Measurements from ENCODE around the gene FGF5.
A peak's percentile ranks its signal among the peaks of the same experiment; 100 is the strongest.

Gene FGF5, protein sequence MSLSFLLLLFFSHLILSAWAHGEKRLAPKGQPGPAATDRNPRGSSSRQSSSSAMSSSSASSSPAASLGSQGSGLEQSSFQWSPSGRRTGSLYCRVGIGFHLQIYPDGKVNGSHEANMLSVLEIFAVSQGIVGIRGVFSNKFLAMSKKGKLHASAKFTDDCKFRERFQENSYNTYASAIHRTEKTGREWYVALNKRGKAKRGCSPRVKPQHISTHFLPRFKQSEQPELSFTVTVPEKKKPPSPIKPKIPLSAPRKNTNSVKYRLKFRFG

DNA sequence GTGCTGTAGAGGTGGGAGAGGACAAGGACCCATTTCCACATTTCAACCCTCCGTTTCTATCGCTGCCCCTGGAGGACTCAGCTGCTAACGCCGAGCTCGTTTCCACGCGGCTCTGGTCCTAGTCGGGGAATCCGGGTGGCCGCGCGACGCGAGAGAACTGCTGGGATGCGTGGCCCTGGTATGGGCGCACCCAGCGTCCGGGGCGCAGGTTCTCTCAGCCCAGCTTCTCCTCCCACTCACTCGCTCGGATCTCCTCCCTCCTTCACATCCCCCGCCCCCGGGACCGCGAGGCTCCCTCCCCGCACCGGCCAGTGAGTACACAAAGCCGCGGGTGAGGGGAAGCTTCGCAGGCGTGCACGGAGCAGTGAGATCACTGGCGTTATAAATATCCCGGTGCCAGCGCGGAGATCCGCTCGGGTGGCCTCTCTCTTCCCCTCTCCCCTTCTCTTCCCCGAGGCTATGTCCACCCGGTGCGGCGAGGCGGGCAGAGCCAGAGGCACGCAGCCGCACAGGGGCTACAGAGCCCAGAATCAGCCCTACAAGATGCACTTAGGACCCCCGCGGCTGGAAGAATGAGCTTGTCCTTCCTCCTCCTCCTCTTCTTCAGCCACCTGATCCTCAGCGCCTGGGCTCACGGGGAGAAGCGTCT is at the start of gene FGF5:
FGF5 (plus strand) TSS at position 412 of the 649 bp plus-strand sequence; CDS start at position 573, 161 bp downstream.
- Mint-ChIP-seq H3K9me3 (ENCODE audit: low read depth) (no peaks in the 10 kb centered on the region), H3K27ac (no peak within 1 kb of the TSS), H3K36me3 (no peaks in the 10 kb centered on the region), H3K4me3 (peak within 1 kb of the TSS; percentile 88), H3K4me1 (ENCODE audit: low read depth) (peaks cover 40% of the 10 kb centered on the region), H3K27me3 (peaks cover 51% of the 10 kb centered on the region)

DNA sequence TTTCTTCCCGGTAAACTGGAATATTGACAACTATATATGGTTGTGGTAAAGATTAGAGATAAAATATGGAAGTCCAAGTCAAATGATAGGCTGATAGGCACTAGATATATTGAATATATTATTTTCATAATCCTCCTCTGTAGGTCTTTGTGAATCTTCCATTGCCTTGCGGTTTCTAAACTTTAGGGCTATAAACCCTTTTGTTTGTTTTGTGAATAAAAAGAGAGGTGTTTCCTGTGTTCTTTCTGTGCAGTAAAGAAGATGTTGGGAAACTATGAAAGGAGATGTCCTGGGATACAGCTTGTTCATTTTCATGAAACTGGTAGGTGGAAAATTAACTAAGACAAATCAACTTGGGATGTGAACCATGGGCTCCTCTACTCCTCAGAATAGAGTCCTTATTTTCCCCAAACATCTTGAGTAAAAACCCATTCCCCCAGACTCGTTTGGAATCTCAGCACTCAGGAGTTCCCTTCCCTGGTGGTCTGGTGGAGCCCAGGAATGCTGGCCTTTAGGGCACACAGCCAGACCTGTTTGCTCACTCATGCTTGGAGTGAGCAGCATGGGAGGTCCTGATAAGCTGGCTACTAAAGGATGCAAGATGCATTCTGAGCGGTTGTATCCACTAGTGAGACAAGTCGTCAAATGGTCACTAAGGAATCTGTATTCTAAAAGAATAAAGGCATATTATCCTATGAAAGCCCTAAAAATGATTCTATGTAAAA is 47.0 kb upstream of the FGF5 start:
- Mint-ChIP-seq H3K36me3 (no peaks in the 10 kb centered on the region), H3K4me3 (no peak overlapping the region), H3K27me3 (peaks cover 12% of the 10 kb centered on the region), H3K27ac (no peak overlapping the region), H3K4me1 (ENCODE audit: low read depth) (no peaks in the 10 kb centered on the region), H3K9me3 (ENCODE audit: low read depth) (no peaks in the 10 kb centered on the region)

DNA sequence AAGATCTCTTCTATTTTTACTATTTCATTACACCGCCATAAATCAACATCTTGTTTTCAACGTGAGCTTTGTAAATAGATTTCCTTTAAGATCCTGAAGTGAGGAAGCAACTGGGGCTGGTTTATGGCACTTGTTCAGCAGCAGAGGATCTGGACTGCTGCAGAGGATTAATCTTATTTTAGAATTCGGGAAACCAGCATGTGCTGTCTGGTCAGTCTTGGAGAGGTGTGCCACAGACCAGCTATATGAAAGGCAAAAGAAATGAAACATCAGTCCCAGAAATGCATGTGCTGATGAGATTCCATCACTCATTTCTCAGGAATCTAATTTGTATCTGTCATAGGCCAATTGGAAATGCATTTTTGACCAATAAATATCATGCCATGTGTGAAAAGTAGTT is 45.8 kb upstream of the FGF5 start:
- H3K9me3 Mint-ChIP-seq (ENCODE audit: low read depth) = no peaks in the 10 kb centered on the region
- no peaks in the 10 kb centered on the region for H3K4me1 Mint-ChIP-seq (ENCODE audit: low read depth)
- no peaks in the 10 kb centered on the region for H3K36me3 Mint-ChIP-seq
- H3K27me3 Mint-ChIP-seq = peaks cover 12% of the 10 kb centered on the region
- no peak overlapping the region for H3K4me3 Mint-ChIP-seq
- H3K27ac Mint-ChIP-seq = no peak overlapping the region

DNA sequence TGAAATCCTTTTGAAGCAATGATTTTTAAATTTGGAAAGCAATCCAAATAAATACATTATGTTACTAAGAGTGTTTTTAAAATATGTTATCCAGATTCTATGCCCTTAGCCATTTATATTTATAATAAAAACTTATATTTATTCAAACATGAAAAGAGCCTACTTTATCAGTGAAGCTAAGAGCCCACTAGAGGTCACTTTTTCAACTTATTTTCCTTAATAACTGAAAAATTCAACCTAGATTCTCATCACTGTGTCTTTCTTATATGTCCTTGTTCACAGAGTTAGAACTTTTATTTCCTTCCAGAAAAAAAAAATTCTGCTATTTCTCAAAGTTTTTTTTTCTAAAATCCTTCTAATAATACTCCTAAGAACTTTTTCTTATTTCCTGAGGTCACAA is 45.3 kb upstream of the FGF5 start:
- no peak overlapping the region for H3K4me3 Mint-ChIP-seq

DNA sequence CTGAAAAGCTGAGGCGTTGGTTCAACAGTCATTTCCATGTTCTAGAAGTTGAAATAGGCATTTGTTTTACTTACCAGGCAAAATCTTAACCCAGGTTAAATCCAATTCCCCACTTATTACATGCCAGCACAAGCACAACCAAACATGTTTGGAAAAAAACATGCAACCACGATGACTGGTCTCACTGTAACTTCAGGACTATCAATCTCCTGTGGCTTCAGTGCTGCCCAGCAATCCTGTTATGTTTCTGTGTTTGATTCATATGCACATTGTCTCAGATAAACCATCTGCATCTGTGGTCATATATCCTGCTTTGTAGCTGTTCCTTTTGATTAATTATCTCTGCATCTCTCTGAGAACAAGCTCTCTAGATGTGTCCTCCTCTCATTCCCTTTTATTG is 40.9 kb upstream of the FGF5 start:
- H3K27me3 Mint-ChIP-seq = peaks cover 7% of the 10 kb centered on the region
- no peaks in the 10 kb centered on the region for H3K36me3 Mint-ChIP-seq
- H3K4me3 Mint-ChIP-seq = no peak overlapping the region
- no peaks in the 10 kb centered on the region for H3K4me1 Mint-ChIP-seq (ENCODE audit: low read depth)
- no peak overlapping the region for H3K27ac Mint-ChIP-seq
- no peaks in the 10 kb centered on the region for H3K9me3 Mint-ChIP-seq (ENCODE audit: low read depth)

More for the DNA sequence above, 45.3 kb upstream of the FGF5 start:
- no peak overlapping the region for H3K27ac Mint-ChIP-seq
- no peaks in the 10 kb centered on the region for H3K9me3 Mint-ChIP-seq (ENCODE audit: low read depth)
- peaks cover 12% of the 10 kb centered on the region for H3K27me3 Mint-ChIP-seq
- H3K4me1 Mint-ChIP-seq (ENCODE audit: low read depth) = no peaks in the 10 kb centered on the region
- H3K36me3 Mint-ChIP-seq = no peaks in the 10 kb centered on the region

DNA sequence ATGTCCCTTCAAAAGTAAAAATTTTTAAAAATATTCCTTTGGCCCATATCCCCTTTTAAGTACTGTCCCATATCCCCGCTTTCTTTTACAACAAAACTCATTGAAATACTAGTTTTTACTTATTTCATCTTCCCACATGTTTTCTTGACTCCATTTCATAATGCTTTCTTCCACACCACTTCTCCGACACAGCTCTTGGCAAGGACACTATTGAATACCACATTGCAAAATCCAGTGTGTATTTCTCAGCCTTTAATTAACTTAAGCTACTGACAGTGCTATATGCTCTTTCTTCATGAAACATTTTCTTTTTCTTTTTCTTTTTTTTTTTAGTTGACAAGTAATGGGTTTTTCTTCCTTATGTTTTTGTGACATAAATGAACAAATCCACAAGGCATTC is 40.4 kb upstream of the FGF5 start:
- H3K27ac Mint-ChIP-seq = no peak overlapping the region
- H3K4me3 Mint-ChIP-seq = no peak overlapping the region
- H3K9me3 Mint-ChIP-seq (ENCODE audit: low read depth) = no peaks in the 10 kb centered on the region
- no peaks in the 10 kb centered on the region for H3K4me1 Mint-ChIP-seq (ENCODE audit: low read depth)
- peaks cover 7% of the 10 kb centered on the region for H3K27me3 Mint-ChIP-seq
- no peaks in the 10 kb centered on the region for H3K36me3 Mint-ChIP-seq

DNA sequence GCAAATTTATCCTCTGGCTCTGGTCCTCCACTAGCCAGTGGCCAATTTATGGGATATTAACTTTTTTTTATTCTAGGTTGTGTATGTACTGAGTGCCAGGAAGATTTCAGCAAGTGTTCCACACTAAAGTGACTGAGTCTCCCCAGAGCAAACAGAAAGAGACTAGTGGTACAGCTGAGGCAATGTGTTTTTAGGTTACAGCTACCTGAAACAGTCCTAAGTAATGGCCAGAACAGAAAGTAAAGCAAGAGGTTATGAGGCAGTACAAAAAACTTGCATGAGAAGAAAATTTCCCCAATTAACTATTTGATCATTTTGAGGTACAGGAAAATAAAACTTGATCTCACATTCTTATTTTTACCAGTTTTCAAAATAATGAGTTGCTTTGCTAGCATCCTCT is 38.0 kb upstream of the FGF5 start:
- no peaks in the 10 kb centered on the region for H3K4me1 Mint-ChIP-seq (ENCODE audit: low read depth)
- no peak overlapping the region for H3K4me3 Mint-ChIP-seq
- peaks cover 5% of the 10 kb centered on the region for H3K27me3 Mint-ChIP-seq
- H3K27ac Mint-ChIP-seq = no peak overlapping the region
- no peaks in the 10 kb centered on the region for H3K9me3 Mint-ChIP-seq (ENCODE audit: low read depth)
- no peaks in the 10 kb centered on the region for H3K36me3 Mint-ChIP-seq

DNA sequence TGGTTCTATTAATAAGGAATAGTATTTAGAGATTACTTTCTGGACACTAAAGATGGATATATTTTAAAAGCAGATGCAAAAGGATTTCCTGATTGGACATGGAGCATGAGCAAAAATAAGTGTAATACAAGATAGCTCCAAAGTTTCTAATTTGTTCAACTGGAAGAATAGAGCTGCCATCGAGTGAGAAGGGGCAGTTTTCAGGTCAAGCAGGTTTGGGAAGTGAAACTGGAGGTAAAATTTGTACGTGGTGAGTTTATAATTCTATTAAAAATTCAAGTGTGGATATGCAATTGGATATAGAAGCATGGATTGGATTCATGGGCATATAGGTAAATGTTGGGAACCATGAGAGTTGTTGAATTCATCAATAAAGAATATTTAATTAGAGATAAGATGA is 37.3 kb upstream of the FGF5 start:
- H3K9me3 Mint-ChIP-seq (ENCODE audit: low read depth) = no peaks in the 10 kb centered on the region
- H3K27ac Mint-ChIP-seq = no peak overlapping the region
- H3K4me1 Mint-ChIP-seq (ENCODE audit: low read depth) = no peaks in the 10 kb centered on the region

DNA sequence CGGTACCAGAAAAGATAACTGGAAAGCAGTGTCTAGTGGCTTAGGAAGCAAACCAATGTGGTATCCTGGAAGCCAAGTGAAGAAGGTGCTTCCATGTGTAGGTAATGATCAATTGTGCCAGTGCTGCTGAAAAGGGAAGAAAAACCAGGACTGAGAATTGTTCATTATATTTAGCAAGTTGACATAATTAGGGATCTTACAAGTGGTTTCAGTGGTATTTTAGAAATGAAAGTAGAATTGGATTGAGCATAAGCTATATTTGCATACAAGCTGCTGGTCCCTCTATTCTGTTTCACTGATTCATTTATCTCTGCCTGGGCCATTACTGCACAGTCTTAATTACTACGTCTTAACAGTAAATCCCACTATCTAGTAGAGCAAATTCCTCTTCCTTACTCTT is 36.9 kb upstream of the FGF5 start:
- Mint-ChIP-seq H3K4me1 (ENCODE audit: low read depth) (no peaks in the 10 kb centered on the region), H3K27me3 (peaks cover 5% of the 10 kb centered on the region), H3K27ac (no peak overlapping the region), H3K4me3 (no peak overlapping the region), H3K36me3 (no peaks in the 10 kb centered on the region), H3K9me3 (ENCODE audit: low read depth) (no peaks in the 10 kb centered on the region)

More for the DNA sequence above, 37.3 kb upstream of the FGF5 start:
- no peaks in the 10 kb centered on the region for H3K36me3 Mint-ChIP-seq
- peaks cover 5% of the 10 kb centered on the region for H3K27me3 Mint-ChIP-seq
- no peak overlapping the region for H3K4me3 Mint-ChIP-seq

DNA sequence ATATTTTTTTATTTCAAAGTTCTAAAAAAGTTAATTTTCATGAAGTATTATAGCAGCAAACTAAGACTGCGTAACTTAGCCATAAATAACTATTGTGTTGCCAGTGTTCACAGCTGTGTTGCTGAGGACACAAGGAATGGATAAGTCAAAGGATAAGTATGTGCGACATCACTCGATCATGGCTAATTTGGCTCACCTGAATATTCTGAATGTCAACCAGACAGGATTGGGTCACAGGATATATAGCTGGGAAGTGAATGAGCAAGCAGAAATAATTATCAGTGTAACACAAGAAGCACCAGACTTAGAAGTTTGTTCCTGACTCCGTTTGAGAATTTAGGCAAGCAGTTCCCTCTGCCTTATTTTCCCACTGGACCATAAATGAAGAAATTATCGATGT is 35.3 kb upstream of the FGF5 start:
- Mint-ChIP-seq H3K27me3 (peaks cover 7% of the 10 kb centered on the region), H3K9me3 (ENCODE audit: low read depth) (no peaks in the 10 kb centered on the region), H3K27ac (no peak overlapping the region), H3K36me3 (no peaks in the 10 kb centered on the region), H3K4me1 (ENCODE audit: low read depth) (no peaks in the 10 kb centered on the region), H3K4me3 (no peak overlapping the region)

DNA sequence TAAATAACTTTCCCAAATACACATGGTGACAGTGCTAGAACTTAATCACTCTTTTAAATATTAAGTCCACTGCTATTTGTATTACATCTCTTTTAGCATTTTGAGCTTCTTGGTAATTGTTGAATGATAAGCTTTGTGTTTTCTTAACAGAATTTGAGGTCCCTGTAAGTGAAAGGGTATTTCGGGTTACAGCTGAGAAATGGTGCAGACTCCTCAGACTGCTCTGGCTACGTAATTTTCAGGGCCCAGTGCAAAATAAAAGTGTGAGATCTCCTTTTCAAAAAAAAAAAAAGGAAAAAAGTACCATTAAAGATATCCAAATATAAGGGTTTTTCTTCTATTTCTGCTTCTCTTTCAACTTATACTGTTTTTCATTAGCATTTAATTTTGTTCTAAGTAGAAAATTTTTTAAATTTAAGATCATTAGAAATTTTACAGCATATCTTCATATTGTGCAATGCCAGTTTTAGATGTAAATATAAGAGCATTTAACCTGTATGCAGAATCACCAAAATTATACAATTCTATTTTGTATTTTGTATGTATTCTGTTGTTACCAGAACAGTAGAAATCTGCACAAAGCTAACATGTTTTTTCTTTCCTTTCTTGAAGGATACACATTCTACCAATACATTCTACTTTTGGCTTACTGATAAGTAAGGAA is 33.6 kb upstream of the FGF5 start:
- H3K4me1 Mint-ChIP-seq (ENCODE audit: low read depth) = no peaks in the 10 kb centered on the region
- H3K27me3 Mint-ChIP-seq = peaks cover 7% of the 10 kb centered on the region
- no peaks in the 10 kb centered on the region for H3K36me3 Mint-ChIP-seq
- H3K27ac Mint-ChIP-seq = no peak overlapping the region
- no peak overlapping the region for H3K4me3 Mint-ChIP-seq
- no peaks in the 10 kb centered on the region for H3K9me3 Mint-ChIP-seq (ENCODE audit: low read depth)

DNA sequence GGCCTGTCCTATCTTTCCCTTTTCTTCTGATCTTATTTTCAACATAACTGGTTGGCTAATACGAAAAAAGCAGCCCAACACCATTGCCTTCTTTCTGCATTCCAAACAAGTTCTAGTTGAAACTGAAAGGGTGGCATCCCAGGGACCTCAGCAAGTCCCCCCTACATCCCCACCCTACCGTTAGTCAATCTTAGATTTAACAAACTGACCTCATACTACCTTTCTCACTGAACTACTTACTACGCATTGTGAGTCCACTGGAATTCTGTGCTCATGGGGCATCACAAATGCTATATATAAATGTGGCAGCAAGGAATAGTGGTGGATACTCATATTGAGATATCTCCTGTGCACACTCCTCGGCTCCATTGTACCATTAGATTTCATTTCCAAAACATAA is 33.1 kb upstream of the FGF5 start:
- no peaks in the 10 kb centered on the region for H3K9me3 Mint-ChIP-seq (ENCODE audit: low read depth)
- peaks cover 7% of the 10 kb centered on the region for H3K27me3 Mint-ChIP-seq
- H3K27ac Mint-ChIP-seq = no peak overlapping the region
- no peak overlapping the region for H3K4me3 Mint-ChIP-seq
- H3K4me1 Mint-ChIP-seq (ENCODE audit: low read depth) = no peaks in the 10 kb centered on the region
- no peaks in the 10 kb centered on the region for H3K36me3 Mint-ChIP-seq

DNA sequence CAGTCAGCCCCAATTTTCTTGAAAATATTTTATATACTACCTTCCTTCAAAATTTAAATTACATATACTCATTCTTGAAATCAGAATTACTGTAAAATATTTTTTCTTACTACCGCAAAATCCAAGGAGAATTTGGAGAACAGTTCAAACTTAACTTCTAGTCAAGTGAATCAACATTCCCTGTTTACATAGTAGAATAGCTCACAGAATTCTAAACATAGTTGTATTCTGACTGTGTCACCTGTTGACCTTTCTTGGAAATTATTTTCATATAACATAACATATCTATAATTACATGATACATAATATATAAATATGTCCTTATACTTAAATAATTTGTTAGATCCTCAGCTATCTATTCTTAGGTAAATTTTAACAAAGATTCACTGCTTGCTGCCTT is 31.0 kb upstream of the FGF5 start:
- peaks cover 3% of the 10 kb centered on the region for H3K27me3 Mint-ChIP-seq
- no peak overlapping the region for H3K27ac Mint-ChIP-seq
- no peaks in the 10 kb centered on the region for H3K36me3 Mint-ChIP-seq
- H3K9me3 Mint-ChIP-seq (ENCODE audit: low read depth) = no peaks in the 10 kb centered on the region
- no peaks in the 10 kb centered on the region for H3K4me1 Mint-ChIP-seq (ENCODE audit: low read depth)
- H3K4me3 Mint-ChIP-seq = no peak overlapping the region

DNA sequence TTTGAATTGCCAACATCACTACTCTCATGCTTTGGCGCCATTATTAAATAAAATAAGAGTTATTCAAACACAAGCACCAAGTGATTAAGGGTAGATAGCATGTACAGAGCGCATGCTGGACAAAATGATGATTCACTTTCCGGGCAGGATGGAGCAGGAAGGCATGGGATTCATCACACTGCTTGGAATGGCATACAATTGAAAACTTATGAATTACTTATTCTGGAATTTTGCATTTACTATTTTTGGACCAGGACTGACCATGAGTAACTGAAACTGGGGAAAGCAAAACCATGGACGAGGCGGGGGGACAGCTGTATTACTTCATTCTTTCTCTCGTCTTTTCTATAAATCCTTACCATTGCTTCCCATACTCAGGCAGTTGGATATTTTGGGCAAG is 28.5 kb upstream of the FGF5 start:
- no peak overlapping the region for H3K4me3 Mint-ChIP-seq
- H3K9me3 Mint-ChIP-seq (ENCODE audit: low read depth) = no peaks in the 10 kb centered on the region
- H3K27me3 Mint-ChIP-seq = peaks cover 2% of the 10 kb centered on the region
- no peak overlapping the region for H3K27ac Mint-ChIP-seq
- H3K36me3 Mint-ChIP-seq = no peaks in the 10 kb centered on the region
- no peaks in the 10 kb centered on the region for H3K4me1 Mint-ChIP-seq (ENCODE audit: low read depth)

DNA sequence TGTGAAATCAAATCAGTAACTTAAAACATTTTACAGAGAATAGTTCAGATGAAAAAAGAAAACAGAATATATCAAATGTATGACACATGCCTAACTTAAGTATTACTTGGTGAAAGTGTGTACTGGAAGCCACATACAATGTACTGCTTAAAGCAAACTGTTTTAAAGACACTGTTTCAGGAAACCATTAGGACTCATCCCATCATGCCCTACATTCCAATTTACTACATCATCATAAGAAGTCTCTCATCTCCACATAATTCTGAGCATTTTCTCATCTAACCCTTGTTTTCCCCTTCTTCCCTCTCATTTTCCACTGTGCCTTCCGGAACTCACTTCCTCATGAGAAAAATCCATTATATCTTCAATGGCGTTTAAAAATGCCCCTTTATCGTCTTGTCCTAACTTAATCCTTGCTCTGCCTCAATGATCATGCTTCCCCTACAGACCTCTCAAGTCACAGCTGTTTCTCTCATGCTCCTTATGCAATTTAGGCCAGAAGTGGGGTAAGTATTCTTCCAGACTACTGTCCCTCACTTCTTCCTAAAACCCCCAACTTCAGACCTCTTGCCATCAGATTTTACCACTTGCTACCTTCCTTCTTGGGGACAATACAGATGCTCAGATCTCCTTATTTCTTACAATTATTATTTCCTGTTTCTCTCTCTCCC is 26.8 kb upstream of the FGF5 start:
- H3K27ac Mint-ChIP-seq = no peak overlapping the region
- H3K36me3 Mint-ChIP-seq = no peaks in the 10 kb centered on the region
- peaks cover 2% of the 10 kb centered on the region for H3K27me3 Mint-ChIP-seq
- no peaks in the 10 kb centered on the region for H3K9me3 Mint-ChIP-seq (ENCODE audit: low read depth)
- no peak overlapping the region for H3K4me3 Mint-ChIP-seq
- H3K4me1 Mint-ChIP-seq (ENCODE audit: low read depth) = no peaks in the 10 kb centered on the region
